Pancreas (tissue), 10 donors: ENCODE results near the gene CDADC1. TPM values are rescaled to one million over a fixed set of nuclear protein-coding genes. Genes with fewer than 3 reads are reported as not detected.

Source experiments
- ATAC-seq, 4 donors: fragments of 200-7000 bp; cut with Tn5 transposase; one replicate each; pipeline versions ENCODE4 v1.8.0 to v1.9.1; 2020; ENCODE audit warnings: mild to moderate bottlenecking in 4 of 4, moderate library complexity in 4 of 4
- DNase-seq, 6 donors: peaks; one replicate each; pipeline ENCODE4 v3.0.0-alpha.2; 2020
- FAIRE-seq: peaks from 2 replicates; lab custom pipeline; 2012; peaks lifted over from hg19 to GRCh38; lab: Jason Lieb, UNC
- H3K27ac ChIP-seq, 4 donors: fragments of 200-600 bp; sonication (generic); 1 replicate in 3 of 4; 2 replicates in 1 of 4; pipeline versions ENCODE4 v1.5.0 to v1.8.0; 2020
- H3K27me3 ChIP-seq, 4 donors: fragments of 200-600 bp; one replicate each; pipeline ENCODE4 v1.8.0; 2021
- H3K36me3 ChIP-seq, 3 donors: fragments of 200-600 bp; sonication (generic) in 1 of 3; one replicate each; pipeline versions ENCODE4 v1.5.0 to v1.8.0; 2020 to 2021
- H3K4me1 ChIP-seq, 3 donors: fragments of 200-600 bp; one replicate each; pipeline ENCODE4 v1.8.0; 2021
- H3K4me3 ChIP-seq, 4 donors: fragments of 200-600 bp; sonication (generic) in 2 of 4; one replicate each; pipeline versions ENCODE4 v1.5.0 to v1.8.0; 2020 to 2021
- H3K9me3 ChIP-seq, 4 donors: fragments of 200-600 bp; one replicate each; pipeline ENCODE4 v1.8.0; 2021
- CTCF ChIP-seq, 4 donors: fragments of 200-600 bp; sonication (generic) in 3 of 4; IDR thresholded peaks; one replicate each; pipeline versions ENCODE4 v1.5.0 to v1.8.0; 2021; ENCODE audit warnings: antibody characterized with exemption in 4 of 4
- WGBS, 2 donors: extraction: QIAGEN DNeasy Blood & Tissue Kit; methylation state at CpG; one replicate each; pipeline ENCODE4 v1.1.7; 2013; 5-methylcytosine and 5-hydroxymethylcytosine counted together
- intact Hi-C, 3 donors: fragments of 100-400 bp; cut with DNase I; formaldehyde crosslinking; loops; one replicate each; pipeline versions ENCODE4 v1.11.1 to v1.14.2; 2022
- polyA plus RNA-seq, 2 donors: library from polyadenylated mRNA; stranded (reverse); fragments of 200-250 nt; gene quantifications; one replicate each; pipeline ENCODE4 v1.2.3, GENCODE V29; 2013
- total RNA-seq, 6 donors: library from RNA; stranded (reverse); fragmentation: NEBNext Ultra II Directional in 4 of 6; extraction: Animal tissue kit (Norgen Biotek cat#: 25700) in 4 of 6; gene quantifications; one replicate each; pipeline versions ENCODE4 v1.2.1 to v1.2.4, GENCODE V29; 2021 to 2023
- donor health status: healthy with polysubstance abuse.
- donor health status: DM: no; HTN: no; CAD: no; lungs with moderate emphysema.
- donor health status: DM: no; HTN: no; CAD: no.
- donor health status: control.
- donor health status: control.
- donor health status: Bipolar disorder and iron deficiency.
- donor health status: DM: yes; HTN: yes; CAD: no.
- donor health status: DM: no; HTN: no; CAD: no.
- donor health status: DM: no; HTN: no; CAD: no.
- donor health status: DM: yes; HTN: yes; CAD: no.

CDADC1 gene
- total and polyA plus RNA-seq, 8 donors: 2.5 to 4.4 (median 3.5) TPM

- no peaks in the 10 kb centered on the region for H3K36me3 ChIP-seq
- no peak for ATAC-seq
- peak in 2 of 6 donors; percentile 62 to 74 for DNase-seq
- H3K4me3 ChIP-seq: no peak overlapping the region
- no peaks in the 10 kb centered on the region for H3K27me3 ChIP-seq
- TF ChIP-seq CTCF (IDR thresholded peaks at IDR 0.05): no peak
- H3K9me3 ChIP-seq: no peaks in the 10 kb centered on the region
- 84 to 89% methylated on average over 4 of the region's 4 CpGs for WGBS, 2 donors
- H3K27ac ChIP-seq: no peak overlapping the region
- H3K4me1 ChIP-seq: peaks cover 0 to 7% (median 0%) of the 10 kb centered on the region in 3 donors
- intact Hi-C loops: no loop called here
- FAIRE-seq: no peak
These were observed 49.6 kb downstream of the CDADC1 start for GRCh38 chr13:49297338-49297737.

- H3K4me3 ChIP-seq: no peak overlapping the region
- ATAC-seq (no peak), DNase-seq (no peak), FAIRE-seq (no peak)
- H3K27ac ChIP-seq: peak overlapping the region in 1 of 4 donors; percentile 40
- intact Hi-C loops: no loop called here
- no peaks in the 10 kb centered on the region for H3K9me3 ChIP-seq
- H3K27me3 ChIP-seq: no peaks in the 10 kb centered on the region
- H3K4me1 ChIP-seq: peaks cover 0 to 15% (median 0%) of the 10 kb centered on the region in 3 donors
- no peaks in the 10 kb centered on the region for H3K36me3 ChIP-seq
- no peak for TF ChIP-seq CTCF (IDR thresholded peaks at IDR 0.05)
These were observed 50.7 kb downstream of the CDADC1 start for GRCh38 chr13:49298416-49298815.

GRCh38 chr13:49298903-49299605, 51.3 kb downstream of the CDADC1 start:
- FAIRE-seq: no peak
- Histone ChIP-seq H3K27me3 (no peaks in the 10 kb centered on the region), H3K4me1 (peaks cover 0 to 21% (median 0%) of the 10 kb centered on the region in 3 donors), H3K27ac (peak overlapping the region in 1 of 4 donors; percentile 40), H3K9me3 (no peaks in the 10 kb centered on the region), H3K36me3 (no peaks in the 10 kb centered on the region), H3K4me3 (no peak overlapping the region)
- intact Hi-C loops: no loop called here
- no peak for DNase-seq
- TF ChIP-seq CTCF (IDR thresholded peaks at IDR 0.05): no peak
- ATAC-seq: peak in 3 of 4 donors; percentile 39 to 55 (median 48)
- 53 to 54% methylated on average over 7 of the region's 7 CpGs for WGBS, 2 donors

- ATAC-seq (no peak), DNase-seq (no peak), FAIRE-seq (no peak)
- Histone ChIP-seq H3K27me3 (no peaks in the 10 kb centered on the region), H3K4me3 (no peak overlapping the region), H3K36me3 (no peaks in the 10 kb centered on the region), H3K27ac (no peak overlapping the region), H3K4me1 (peaks cover 0 to 21% (median 0%) of the 10 kb centered on the region in 3 donors), H3K9me3 (no peaks in the 10 kb centered on the region)
- 52 to 64% methylated on average over 5 of the region's 5 CpGs for WGBS, 2 donors
- TF ChIP-seq CTCF (IDR thresholded peaks at IDR 0.05): no peak
- intact Hi-C loops: loop anchor here in 1 of 3 donors (5.0 kb wide), 2 partner anchors 137 to 307 kb away; no protein-coding TSS in a partner anchor
These were observed 52.6 kb downstream of the CDADC1 start for GRCh38 chr13:49300276-49300675.
